ENCODE data around the gene ANO2. TPM values are rescaled to one million over a fixed set of nuclear protein-coding genes. Genes with fewer than 3 reads are reported as not detected.
A peak's percentile ranks its signal among the peaks of the same experiment; 100 is the strongest.

The ANO2 gene
- total and polyA plus RNA-seq, 2 experiments from 2014 or later, result 0.21 TPM; not detected in 1

- no peak overlapping the region for H3K27ac ChIP-seq
- H3K4me3 ChIP-seq, result no peak overlapping the region
- no peaks in the 10 kb centered on the region for H3K4me1 ChIP-seq (ENCODE audit: low read depth)
- H3K27me3 ChIP-seq, result no peaks in the 10 kb centered on the region
- H3K9me3 ChIP-seq (ENCODE audit: low read depth), result no peaks in the 10 kb centered on the region
- H3K36me3 ChIP-seq, result no peaks in the 10 kb centered on the region
- no peak for TF ChIP-seq CTCF (IDR thresholded peaks at IDR 0.05; ENCODE audit: low read depth, low read length)
- DNase-seq (ENCODE audit: low read depth in 1 of 2, low spot score in 1 of 2), result no peak
Observed at GRCh38 chr12:5710260-5710878, 234.7 kb downstream of the ANO2 start.

GRCh38 chr12:5708371-5708770 is 236.7 kb downstream of the ANO2 start:
- H3K27ac ChIP-seq, result no peak overlapping the region
- no peaks in the 10 kb centered on the region for H3K36me3 ChIP-seq
- H3K4me1 ChIP-seq (ENCODE audit: low read depth), result no peaks in the 10 kb centered on the region
- no peaks in the 10 kb centered on the region for H3K27me3 ChIP-seq
- no peaks in the 10 kb centered on the region for H3K9me3 ChIP-seq (ENCODE audit: low read depth)
- TF ChIP-seq CTCF (IDR thresholded peaks at IDR 0.05; ENCODE audit: low read depth, low read length), result no peak
- no peak overlapping the region for H3K4me3 ChIP-seq
- DNase-seq (ENCODE audit: low read depth in 1 of 2, low spot score in 1 of 2), result no peak

GRCh38 chr12:5706247-5706646 is 238.8 kb downstream of the ANO2 start:
- Histone ChIP-seq H3K4me1 (ENCODE audit: low read depth) (no peaks in the 10 kb centered on the region), H3K36me3 (no peaks in the 10 kb centered on the region), H3K27ac (no peak overlapping the region), H3K4me3 (no peak overlapping the region), H3K9me3 (ENCODE audit: low read depth) (no peaks in the 10 kb centered on the region), H3K27me3 (no peaks in the 10 kb centered on the region)
- DNase-seq (ENCODE audit: low read depth in 1 of 2, low spot score in 1 of 2), result no peak
- TF ChIP-seq CTCF (IDR thresholded peaks at IDR 0.05; ENCODE audit: low read depth, low read length), result no peak

- no peak for DNase-seq (ENCODE audit: low read depth in 1 of 2, low spot score in 1 of 2)
- no peaks in the 10 kb centered on the region for H3K36me3 ChIP-seq
- no peaks in the 10 kb centered on the region for H3K27me3 ChIP-seq
- TF ChIP-seq CTCF (IDR thresholded peaks at IDR 0.05; ENCODE audit: low read depth, low read length), result no peak
- no peak overlapping the region for H3K4me3 ChIP-seq
- H3K4me1 ChIP-seq (ENCODE audit: low read depth), result no peaks in the 10 kb centered on the region
- H3K9me3 ChIP-seq (ENCODE audit: low read depth), result no peaks in the 10 kb centered on the region
- no peak overlapping the region for H3K27ac ChIP-seq
Observed at GRCh38 chr12:5705791-5706190, 239.3 kb downstream of the ANO2 start.

- TF ChIP-seq CTCF (IDR thresholded peaks at IDR 0.05; ENCODE audit: low read depth, low read length), result no peak
- no peaks in the 10 kb centered on the region for H3K36me3 ChIP-seq
- DNase-seq (ENCODE audit: low read depth in 1 of 2, low spot score in 1 of 2), result peak in 1 of 2 donors; percentile 12
- H3K9me3 ChIP-seq (ENCODE audit: low read depth), result no peaks in the 10 kb centered on the region
- H3K4me1 ChIP-seq (ENCODE audit: low read depth), result no peaks in the 10 kb centered on the region
- H3K27me3 ChIP-seq, result no peaks in the 10 kb centered on the region
- H3K4me3 ChIP-seq, result no peak overlapping the region
- H3K27ac ChIP-seq, result no peak overlapping the region
Observed at GRCh38 chr12:5694759-5695409, 250.2 kb downstream of the ANO2 start.

Data from cardiac muscle cell (in vitro differentiated cells and primary cell).